GM18520 (cell line): ENCODE data around the gene SPATA31A5.
"Not testable (repeated sequence)": the region's sequence is repeated elsewhere in the genome, so short reads cannot be mapped to it uniquely, and the experiment has no call there.

Source experiments
- ATAC-seq: cut with Tn5 transposase; IDR thresholded peaks from one replicate; pipeline ENCODE4 v1.9.1; 2021; ENCODE audit not compliant: unreplicated experiment

The SPATA31A5 gene

GRCh38 chr9:60914107-60914506, at the start of gene SPATA31A5:
TSS of gene SPATA31A5 (plus strand) at chr9:60914407. CDS start at chr9:60914436, 29 bp downstream.
- not testable (repeated sequence) for ATAC-seq

- not testable (repeated sequence) for ATAC-seq
Measured at GRCh38 chr9:60962990-60963350, 48.8 kb downstream of the SPATA31A5 start.

GRCh38 chr9:60966382-60966781, 52.2 kb downstream of the SPATA31A5 start:
- ATAC-seq = not testable (repeated sequence)
